ENCODE data around the gene FAM76A.

- TF ChIP-seq CTCF (IDR thresholded peaks at IDR 0.05) (no peak), POLR2AphosphoS5 (IDR thresholded peaks at IDR 0.05) (no peak), EP300 (IDR thresholded peaks at IDR 0.05) (no peak), POLR2A (IDR thresholded peaks at IDR 0.05) (no peak)
These were observed 49.4 kb upstream of the FAM76A start for GRCh38 chr1:27676410-27676809.

Data from upper lobe of left lung (tissue), 4 donors.